ENCODE measurements around the gene AADAT. TPM values are rescaled to one million over a fixed set of nuclear protein-coding genes. Genes with fewer than 3 reads are reported as not detected.

The AADAT gene
- total and polyA plus RNA-seq, 4 donors: 3.8 to 16.1 (median 12.4) TPM

- 68% methylated on average over 1 of the region's 1 CpG for WGBS
- no peak overlapping the region for H3K4me3 ChIP-seq (ENCODE audit: low read depth in 1 of 3, low read length in 3 of 3)
- TF ChIP-seq HNF4A (conservative IDR thresholded peaks at IDR 0.05): peak; percentile 95 to 99
- peak in 1 of 2 donors; percentile 45 for TF ChIP-seq RAD21 (IDR thresholded peaks at IDR 0.05)
- TF ChIP-seq FOXA2 (IDR thresholded peaks at IDR 0.05): no peak
- peak; percentile 35 to 50 for TF ChIP-seq RXRA (IDR thresholded peaks at IDR 0.05)
- TF ChIP-seq FOXA1 (IDR thresholded peaks at IDR 0.05): no peak
- no peak for TF ChIP-seq CTCF (IDR thresholded peaks at IDR 0.05; ENCODE audit: low read depth, low read length, missing input control)
- peak in 1 of 2 donors; percentile 50 for TF ChIP-seq JUND (IDR thresholded peaks at IDR 0.05)
- no peak for TF ChIP-seq NR2F2 (IDR thresholded peaks at IDR 0.05)
- TF ChIP-seq GABPA (IDR thresholded peaks at IDR 0.05 in 1 of 2, conservative IDR thresholded peaks at IDR 0.05 in 1 of 2): no peak
- TF ChIP-seq TAF1 (conservative IDR thresholded peaks at IDR 0.05): no peak
- TF ChIP-seq, protein P1, sequence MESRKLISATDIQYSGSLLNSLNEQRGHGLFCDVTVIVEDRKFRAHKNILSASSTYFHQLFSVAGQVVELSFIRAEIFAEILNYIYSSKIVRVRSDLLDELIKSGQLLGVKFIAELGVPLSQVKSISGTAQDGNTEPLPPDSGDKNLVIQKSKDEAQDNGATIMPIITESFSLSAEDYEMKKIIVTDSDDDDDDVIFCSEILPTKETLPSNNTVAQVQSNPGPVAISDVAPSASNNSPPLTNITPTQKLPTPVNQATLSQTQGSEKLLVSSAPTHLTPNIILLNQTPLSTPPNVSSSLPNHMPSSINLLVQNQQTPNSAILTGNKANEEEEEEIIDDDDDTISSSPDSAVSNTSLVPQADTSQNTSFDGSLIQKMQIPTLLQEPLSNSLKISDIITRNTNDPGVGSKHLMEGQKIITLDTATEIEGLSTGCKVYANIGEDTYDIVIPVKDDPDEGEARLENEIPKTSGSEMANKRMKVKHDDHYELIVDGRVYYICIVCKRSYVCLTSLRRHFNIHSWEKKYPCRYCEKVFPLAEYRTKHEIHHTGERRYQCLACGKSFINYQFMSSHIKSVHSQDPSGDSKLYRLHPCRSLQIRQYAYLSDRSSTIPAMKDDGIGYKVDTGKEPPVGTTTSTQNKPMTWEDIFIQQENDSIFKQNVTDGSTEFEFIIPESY (IDR thresholded peaks at IDR 0.05): no peak
- TF ChIP-seq, protein P2, sequence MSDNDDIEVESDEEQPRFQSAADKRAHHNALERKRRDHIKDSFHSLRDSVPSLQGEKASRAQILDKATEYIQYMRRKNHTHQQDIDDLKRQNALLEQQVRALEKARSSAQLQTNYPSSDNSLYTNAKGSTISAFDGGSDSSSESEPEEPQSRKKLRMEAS (IDR thresholded peaks at IDR 0.05): no peak
- TF ChIP-seq SP1 (IDR thresholded peaks at IDR 0.05): peak; percentile 96
- TF ChIP-seq HNF4G (IDR thresholded peaks at IDR 0.05): peak; percentile 95
- TF ChIP-seq YY1 (IDR thresholded peaks at IDR 0.05): peak; percentile 67
- peak; percentile 24 for TF ChIP-seq REST (IDR thresholded peaks at IDR 0.05)
- TF ChIP-seq ATF3 (IDR thresholded peaks at IDR 0.05): no peak
- TF ChIP-seq EGR1 (IDR thresholded peaks at IDR 0.05; ENCODE audit: low read depth in 2 of 2): no peak
- no peak overlapping the region for H3K9ac ChIP-seq (ENCODE audit: low read depth in 1 of 2, low read length in 2 of 2)
- no peak overlapping the region for H3K27ac ChIP-seq (ENCODE audit: low read depth in 1 of 2, low read length in 2 of 2)
- H3K36me3 ChIP-seq (ENCODE audit: control insufficient read depth in 4 of 4, insufficient read depth in 3 of 4, low read depth in 1 of 4, low read length in 3 of 4): no peaks in the 10 kb centered on the region
- H3K9me3 ChIP-seq (ENCODE audit: control insufficient read depth in 4 of 4, low read length in 3 of 4): no peaks in the 10 kb centered on the region
- no peak for DNase-seq (ENCODE audit: low spot score)
- peaks cover 0 to 10% (median 4%) of the 10 kb centered on the region in 4 donors for H3K4me1 ChIP-seq (ENCODE audit: control insufficient read depth in 4 of 4, insufficient read depth in 4 of 4, low read length in 3 of 4)
- H3K27me3 ChIP-seq (ENCODE audit: control insufficient read depth in 4 of 4, insufficient read depth in 4 of 4, low read length in 3 of 4): no peaks in the 10 kb centered on the region
These were observed 52.3 kb downstream of the AADAT start for GRCh38 chr4:170037481-170037880.

All from liver (tissue), 9 donors.